WTC11 (cell line): ENCODE data around the gene ATXN1L. TPM values are rescaled to one million over a fixed set of nuclear protein-coding genes. Genes with fewer than 3 reads are reported as not detected.
A peak's percentile ranks its signal among the peaks of the same experiment; 100 is the strongest.

ENCODE experiments used
- ATAC-seq: fragments of 200-7000 bp; cut with Tn5 transposase; 2 replicates; pipeline ENCODE4 v1.10.0; 2021; ENCODE audit warnings: mild to moderate bottlenecking, moderate library complexity
- CTCF ChIA-PET: fragments of 300-600 bp; sonication (Branson Sonifier 250); formaldehyde crosslinking; loops from one replicate; lab custom pipeline; 2021; ENCODE audit warnings: antibody characterized with exemption; lab: Charles Lee
- POLR2A ChIA-PET: fragments of 350-600 bp; sonication (Branson Sonifier 250); formaldehyde crosslinking; loops from one replicate; lab custom pipeline; 2021; ENCODE audit warnings: antibody characterized with exemption; lab: Charles Lee
- DNase-seq: peaks from one replicate; pipeline ENCODE4 v3.0.0; 2021; ENCODE audit warnings: low spot score
- H3K27ac Mint-ChIP-seq: 2 replicates; pipeline ENCODE4 v1.8.0; 2021; ENCODE audit warnings: mixed read lengths
- H3K27me3 Mint-ChIP-seq: 2 replicates; pipeline ENCODE4 v1.8.0; 2021; ENCODE audit warnings: low read depth, mild to moderate bottlenecking, moderate library complexity, mixed read lengths
- H3K36me3 Mint-ChIP-seq: 2 replicates; pipeline ENCODE4 v1.8.0; 2021; ENCODE audit warnings: mixed read lengths
- H3K4me1 Mint-ChIP-seq: 2 replicates; pipeline ENCODE4 v1.8.0; 2022; ENCODE audit warnings: mixed read lengths
- H3K4me3 Mint-ChIP-seq: 2 replicates; pipeline ENCODE4 v1.8.0; 2021; ENCODE audit warnings: mild to moderate bottlenecking, moderate library complexity, mixed read lengths
- H3K9me3 Mint-ChIP-seq: 2 replicates; pipeline ENCODE4 v1.8.0; 2021; ENCODE audit warnings: mixed read lengths
- ATF2 ChIP-seq: sonication (generic); formaldehyde crosslinking; IDR thresholded peaks from 2 replicates; pipeline ENCODE4 v1.8.1; 2022; ENCODE audit warnings: low read depth, missing genetic modification reagents, borderline replicate concordance
- CBFB ChIP-seq: sonication (generic); formaldehyde crosslinking; IDR thresholded peaks from 2 replicates; pipeline ENCODE4 v1.8.1; 2022; ENCODE audit warnings: mild to moderate bottlenecking, low read depth, missing genetic modification reagents
- E2F5 ChIP-seq: sonication (generic); formaldehyde crosslinking; IDR thresholded peaks from 2 replicates; pipeline ENCODE4 v1.8.1; 2022; ENCODE audit warnings: mild to moderate bottlenecking, moderate library complexity, missing genetic modification reagents
- ESRRA ChIP-seq: sonication (generic); formaldehyde crosslinking; IDR thresholded peaks from 2 replicates; pipeline ENCODE4 v1.8.1; 2022; ENCODE audit warnings: mild to moderate bottlenecking, missing genetic modification reagents, borderline replicate concordance
- FOXP1 ChIP-seq: sonication (generic); formaldehyde crosslinking; IDR thresholded peaks from 2 replicates; pipeline ENCODE4 v1.8.0; 2022; ENCODE audit warnings: missing genetic modification reagents, mild to moderate bottlenecking, moderate library complexity, borderline replicate concordance
- FOXP4 ChIP-seq: sonication (generic); formaldehyde crosslinking; IDR thresholded peaks from 2 replicates; pipeline ENCODE4 v1.8.0; 2022; ENCODE audit warnings: mild to moderate bottlenecking, missing genetic modification reagents
- GTF2I ChIP-seq: fragments of 250-450 bp; sonication (Bioruptor Pico); conservative IDR thresholded peaks from 2 replicates; pipeline ENCODE4 v1.4.0; 2021; ENCODE audit warnings: mild to moderate bottlenecking
- HMGA2 ChIP-seq: fragments of 250-450 bp; sonication (Bioruptor Pico); IDR thresholded peaks from 2 replicates; pipeline ENCODE4 v1.4.0; 2021; ENCODE audit warnings: mild to moderate bottlenecking, moderate library complexity
- HMGXB4 ChIP-seq: sonication (generic); formaldehyde crosslinking; IDR thresholded peaks from 2 replicates; pipeline ENCODE4 v1.8.1; 2023; ENCODE audit warnings: mild to moderate bottlenecking, moderate library complexity, missing genetic modification reagents
- IRF2 ChIP-seq: sonication (generic); formaldehyde crosslinking; IDR thresholded peaks from 2 replicates; pipeline ENCODE4 v1.8.0; 2022; ENCODE audit warnings: low read depth, missing genetic modification reagents, borderline replicate concordance
- JUN ChIP-seq: sonication (generic); formaldehyde crosslinking; IDR thresholded peaks from 2 replicates; pipeline ENCODE4 v1.8.0; 2023; ENCODE audit warnings: mild to moderate bottlenecking, missing genetic modification reagents
- PRDM15 ChIP-seq: sonication (generic); formaldehyde crosslinking; IDR thresholded peaks from 2 replicates; pipeline ENCODE4 v1.8.0; 2022; ENCODE audit warnings: missing genetic modification reagents
- SP1 ChIP-seq: sonication (generic); formaldehyde crosslinking; conservative IDR thresholded peaks from 2 replicates; pipeline ENCODE4 v1.8.1; 2022; ENCODE audit warnings: missing genetic modification reagents
- ZNF416 ChIP-seq: fragments of 250-450 bp; sonication (Bioruptor Pico); IDR thresholded peaks from 2 replicates; pipeline ENCODE4 v1.9.0; 2021; ENCODE audit warnings: mild to moderate bottlenecking, inconsistent platforms
- total RNA-seq: library from RNA; stranded (reverse); gene quantifications from 3 replicates; pipeline ENCODE4 v1.2.3, GENCODE V29; 2021

The ATXN1L gene
- total RNA-seq, 1 experiment from 2014 or later = 23.2 TPM

- H3K27ac Mint-ChIP-seq = no peak overlapping the region
- POLR2A ChIA-PET = no interaction called here
- TF ChIP-seq JUN (CRISPR knock-in tag) = no peak
- TF ChIP-seq CBFB = no peak
- no peak for TF ChIP-seq FOXP4 (CRISPR knock-in tag)
- TF ChIP-seq HMGA2 = no peak
- TF ChIP-seq IRF2 (CRISPR knock-in tag) = no peak
- TF ChIP-seq PRDM15 = no peak
- TF ChIP-seq, all 79 proteins: peak for 0
- Mint-ChIP-seq H3K9me3 (no peaks in the 10 kb centered on the region), H3K36me3 (no peaks in the 10 kb centered on the region), H3K27me3 (no peaks in the 10 kb centered on the region), H3K4me3 (no peak overlapping the region), H3K4me1 (peaks cover 17% of the 10 kb centered on the region)
- CTCF ChIA-PET = interaction anchor here (1.1 kb wide), 1 partner anchor 72 kb away, joined by 3 read pairs; no protein-coding TSS in a partner anchor
- DNase-seq (no peak), ATAC-seq (no peak)
Measured at GRCh38 chr16:71889147-71889546, 43.4 kb downstream of the ATXN1L start.

GRCh38 chr16:71893888-71894228 lies 48.1 kb downstream of the ATXN1L start:
- ChIA-PET CTCF (interaction anchor here (0.7 to 3.6 kb wide), 3 partner anchors 10 to 68 kb away, joined by 4 to 27 read pairs (median 11); partner anchors contain the start of gene ZNF821), POLR2A (interaction anchor here (0.6 to 2.4 kb wide), 5 partner anchors 10 to 329 kb away, joined by 3 to 17 read pairs (median 3); partner anchors contain the start of genes DHX38, TXNL4B and ZNF821)
- ATAC-seq (no peak), DNase-seq (no peak)
- peaks cover 8% of the 10 kb centered on the region; the same call in 1 of the 2 replicates for H3K36me3 Mint-ChIP-seq
- H3K4me1 Mint-ChIP-seq = peaks cover 17% of the 10 kb centered on the region
- no peaks in the 10 kb centered on the region for H3K9me3 Mint-ChIP-seq
- H3K27ac Mint-ChIP-seq = peak overlapping the region; percentile 97
- H3K4me3 Mint-ChIP-seq = peak overlapping the region; percentile 98
- TF ChIP-seq GTF2I (CRISPR knock-in tag) (no peak), ESRRA (CRISPR knock-in tag) (no peak), FOXP1 (CRISPR knock-in tag) (no peak), E2F5 (no peak)
- no peaks in the 10 kb centered on the region for H3K27me3 Mint-ChIP-seq

- CTCF ChIA-PET = interaction anchor here (0.7 to 3.6 kb wide), 3 partner anchors 10 to 67 kb away, joined by 4 to 27 read pairs (median 11); partner anchors contain the start of gene ZNF821
- Mint-ChIP-seq H3K27ac (peak overlapping the region; percentile 97), H3K27me3 (no peaks in the 10 kb centered on the region), H3K4me1 (peaks cover 22% of the 10 kb centered on the region), H3K36me3 (peaks cover 8% of the 10 kb centered on the region; the same call in 1 of the 2 replicates), H3K9me3 (no peaks in the 10 kb centered on the region), H3K4me3 (peak overlapping the region; percentile 98)
- peak; percentile 64 for DNase-seq
- TF ChIP-seq ZNF416 (CRISPR knock-in tag) = no peak
- no peak for TF ChIP-seq ATF2 (CRISPR knock-in tag)
- peak; percentile 3; the same call in 1 of the 2 replicates for TF ChIP-seq HMGXB4 (CRISPR knock-in tag)
- TF ChIP-seq SP1 (CRISPR knock-in tag) = 0 out of 2 replicates have a peak, but pooled peaks have one; percentile 47
- peak; percentile 49 for ATAC-seq
- POLR2A ChIA-PET = interaction anchor here (0.6 to 2.4 kb wide), 5 partner anchors 11 to 234 kb away, joined by 3 to 17 read pairs (median 5); partner anchors contain the start of genes AP1G1, DHX38, TXNL4B and ZNF821
Measured at GRCh38 chr16:71894229-71894920, 48.6 kb downstream of the ATXN1L start.
